OCI-LY3 (cell line): Measurements from ENCODE around the gene MUSTN1.

ENCODE experiments used
- H2AFZ ChIP-seq: fragments of 200-600, 300-600 bp; shearing (Covaris generic); 2 replicates; pipeline ENCODE4 v1.6.0; 2014; ENCODE audit warnings: antibody characterized with exemption, low read depth, low read length
- H3K27ac ChIP-seq: fragments of 200-600, 300-600 bp; sonication (generic); 2 replicates; pipeline ENCODE4 v1.5.1; 2014; ENCODE audit warnings: mild to moderate bottlenecking, low read length, moderate library complexity, mixed read lengths
- H3K27me3 ChIP-seq: fragments of 200-600, 300-600 bp; sonication (generic); 2 replicates; pipeline ENCODE4 v1.6.1; 2014; ENCODE audit warnings: low read depth, low read length, mixed read lengths
- H3K36me3 ChIP-seq: fragments of 200-600, 300-600 bp; sonication (generic); replicated peaks from 2 replicates; pipeline ENCODE3; 2014; ENCODE audit warnings: low read depth, low read length, mixed read lengths
- H3K4me1 ChIP-seq: fragments of 300-600, 200-600 bp; sonication (generic); 2 replicates; pipeline ENCODE4 v1.6.1; 2014; ENCODE audit warnings: low read length, mixed read lengths
- H3K4me2 ChIP-seq: fragments of 200-600, 300-600 bp; sonication (generic); 2 replicates; pipeline ENCODE4 v1.6.1; 2014; ENCODE audit warnings: low read length, mixed read lengths
- H3K4me3 ChIP-seq: fragments of 300-600, 200-600 bp; sonication (generic); 2 replicates; pipeline ENCODE4 v1.5.1; 2014; ENCODE audit warnings: antibody characterized with exemption, mild to moderate bottlenecking, low read length, moderate library complexity
- H3K79me2 ChIP-seq: fragments of 300-600, 200-600 bp; shearing (Covaris generic); 2 replicates; pipeline ENCODE4 v1.6.1; 2014; ENCODE audit warnings: mild to moderate bottlenecking, low read length, mixed read lengths
- H3K9ac ChIP-seq: fragments of 300-600, 200-600 bp; shearing (Covaris generic); 2 replicates; pipeline ENCODE4 v1.6.0; 2014; ENCODE audit warnings: mild to moderate bottlenecking, low read length, moderate library complexity
- H3K9me3 ChIP-seq: fragments of 200-600, 300-600 bp; shearing (Covaris generic); 2 replicates; pipeline ENCODE4 v1.6.1; 2014; ENCODE audit warnings: low read length, mixed read lengths; ENCODE audit not compliant: insufficient read depth
- H4K20me1 ChIP-seq: fragments of 200-600, 300-600 bp; sonication (generic); 2 replicates; pipeline ENCODE4 v1.6.1; 2016; ENCODE audit warnings: low read length, mixed read lengths; ENCODE audit not compliant: insufficient read depth
- CTCF ChIP-seq: fragments of 200-600, 300-600 bp; sonication (generic); IDR thresholded peaks from 2 replicates; pipeline ENCODE4 v1.5.1; 2014; ENCODE audit warnings: antibody characterized with exemption, low read length, low read depth
- EZH2phosphoT487 ChIP-seq: fragments of 200-600 bp; shearing (Covaris generic); IDR thresholded peaks from 2 replicates; pipeline ENCODE4 v1.6.1; 2018; ENCODE audit warnings: antibody characterized with exemption, mixed run types, low read depth

The MUSTN1 gene

DNA sequence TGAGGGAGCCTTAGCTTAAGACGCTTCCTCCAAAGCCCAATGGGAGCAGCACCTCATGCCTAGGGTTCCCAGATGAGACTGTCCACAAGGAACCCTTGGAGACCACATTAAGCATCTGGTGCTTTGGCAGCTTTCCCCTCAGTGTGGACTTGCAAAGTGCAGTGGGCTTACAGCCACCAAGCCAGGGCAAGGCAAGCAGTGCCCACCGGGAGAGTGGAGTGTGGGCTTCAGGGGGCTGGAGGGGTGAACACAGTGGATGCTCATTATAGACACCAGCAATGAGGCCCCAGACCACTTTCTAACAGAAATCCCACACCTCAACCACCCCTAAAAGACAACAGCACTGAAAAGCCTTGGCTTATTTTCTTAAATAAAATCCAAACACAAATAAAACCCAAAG, 9.1 kb upstream of the MUSTN1 start:
- Histone ChIP-seq H3K27me3 (no peaks in the 10 kb centered on the region), H3K27ac (no peak overlapping the region), H3K4me2 (no peak overlapping the region), H3K79me2 (no peaks in the 10 kb centered on the region), H3K9ac (no peak overlapping the region), H4K20me1 (no peaks in the 10 kb centered on the region), H2AFZ (no peak overlapping the region), H3K36me3 (no peaks in the 10 kb centered on the region), H3K9me3 (no peaks in the 10 kb centered on the region), H3K4me1 (peaks cover 11% of the 10 kb centered on the region), H3K4me3 (no peak overlapping the region)
- TF ChIP-seq CTCF (no peak), EZH2phosphoT487 (no peak)

DNA sequence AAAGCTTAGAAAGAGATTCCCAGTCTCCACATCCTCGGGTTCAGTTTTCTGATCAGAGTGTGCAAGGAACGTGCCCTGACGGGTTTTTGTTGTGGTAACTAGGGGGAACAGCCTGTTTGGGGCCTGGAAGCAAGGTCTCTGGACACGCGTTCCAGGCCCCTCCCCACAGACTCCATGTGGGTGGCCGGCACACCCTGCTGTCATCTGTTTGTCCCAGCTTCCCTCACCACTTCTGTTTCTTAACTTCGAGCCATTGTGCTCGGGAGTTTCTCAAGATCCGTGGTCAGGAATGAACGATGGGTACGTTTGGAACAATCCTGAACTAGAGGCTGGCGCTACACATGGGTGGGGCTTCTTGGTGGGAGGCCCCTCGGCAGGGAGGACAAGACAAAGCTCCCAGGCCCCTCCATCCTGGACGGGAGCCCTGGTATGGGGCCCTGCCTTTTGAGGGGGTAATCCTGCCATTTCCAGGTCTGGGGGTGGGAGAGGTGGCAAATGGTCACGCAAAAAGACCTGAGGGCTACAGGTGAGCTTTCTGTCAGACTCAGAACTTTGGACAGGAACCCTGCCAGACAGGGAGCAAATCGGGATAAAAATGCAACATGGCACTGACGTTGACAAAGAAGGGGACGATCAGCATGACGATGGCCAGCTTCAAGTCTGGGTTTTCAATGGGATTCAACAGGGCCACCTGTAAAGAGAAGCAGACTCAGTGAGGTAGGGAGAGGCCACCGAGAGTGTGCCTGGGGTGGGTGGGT, 8.5 kb upstream of the MUSTN1 start:
- Histone ChIP-seq H3K4me2 (no peak overlapping the region), H3K4me1 (peaks cover 11% of the 10 kb centered on the region)

GRCh38 chr3:52842424-52842823, 7.6 kb upstream of the MUSTN1 start:
- Histone ChIP-seq H3K9me3 (no peaks in the 10 kb centered on the region), H4K20me1 (no peaks in the 10 kb centered on the region), H3K27ac (no peak overlapping the region)

More for the DNA sequence above, 8.5 kb upstream of the MUSTN1 start:
- Histone ChIP-seq H3K27ac (no peak overlapping the region), H3K27me3 (no peaks in the 10 kb centered on the region), H3K9me3 (no peaks in the 10 kb centered on the region), H2AFZ (no peak overlapping the region), H4K20me1 (no peaks in the 10 kb centered on the region), H3K36me3 (no peaks in the 10 kb centered on the region), H3K4me3 (no peak overlapping the region), H3K79me2 (no peaks in the 10 kb centered on the region), H3K9ac (no peak overlapping the region)
- TF ChIP-seq EZH2phosphoT487 = no peak
- no peak for TF ChIP-seq CTCF

GRCh38 chr3:52841981-52842340, 7.1 kb upstream of the MUSTN1 start:
- Histone ChIP-seq H3K9me3 (no peaks in the 10 kb centered on the region), H3K79me2 (no peaks in the 10 kb centered on the region), H3K36me3 (no peaks in the 10 kb centered on the region), H3K4me2 (no peak overlapping the region), H4K20me1 (no peaks in the 10 kb centered on the region), H3K27me3 (no peaks in the 10 kb centered on the region), H3K4me1 (peaks cover 11% of the 10 kb centered on the region), H3K9ac (no peak overlapping the region), H3K4me3 (no peak overlapping the region), H3K27ac (no peak overlapping the region), H2AFZ (no peak overlapping the region)
- TF ChIP-seq EZH2phosphoT487 (no peak), CTCF (no peak)

More at GRCh38 chr3:52842424-52842823, 7.6 kb upstream of the MUSTN1 start:
- Histone ChIP-seq H3K4me3 (no peak overlapping the region), H3K36me3 (no peaks in the 10 kb centered on the region), H3K4me2 (no peak overlapping the region), H3K9ac (no peak overlapping the region), H2AFZ (no peak overlapping the region), H3K27me3 (no peaks in the 10 kb centered on the region), H3K4me1 (peaks cover 11% of the 10 kb centered on the region), H3K79me2 (no peaks in the 10 kb centered on the region)
- TF ChIP-seq CTCF (no peak), EZH2phosphoT487 (no peak)
